WTC11 (cell line): ENCODE results near the gene PRKAR1B. TPM values are rescaled to one million over a fixed set of nuclear protein-coding genes. Genes with fewer than 3 reads are reported as not detected.
"Not testable (repeated sequence)": the region's sequence is repeated elsewhere in the genome, so short reads cannot be mapped to it uniquely, and the experiment has no call there.

ENCODE experiments used
- ATAC-seq: fragments of 200-7000 bp; cut with Tn5 transposase; 2 replicates; pipeline ENCODE4 v1.10.0; 2021; ENCODE audit warnings: mild to moderate bottlenecking, moderate library complexity
- CTCF ChIA-PET: fragments of 300-600 bp; sonication (Branson Sonifier 250); formaldehyde crosslinking; loops from one replicate; lab custom pipeline; 2021; ENCODE audit warnings: antibody characterized with exemption; lab: Charles Lee
- POLR2A ChIA-PET: fragments of 350-600 bp; sonication (Branson Sonifier 250); formaldehyde crosslinking; loops from one replicate; lab custom pipeline; 2021; ENCODE audit warnings: antibody characterized with exemption; lab: Charles Lee
- DNase-seq: peaks from one replicate; pipeline ENCODE4 v3.0.0; 2021; ENCODE audit warnings: low spot score
- H3K27ac Mint-ChIP-seq: 2 replicates; pipeline ENCODE4 v1.8.0; 2021; ENCODE audit warnings: mixed read lengths
- H3K27me3 Mint-ChIP-seq: 2 replicates; pipeline ENCODE4 v1.8.0; 2021; ENCODE audit warnings: low read depth, mild to moderate bottlenecking, moderate library complexity, mixed read lengths
- H3K36me3 Mint-ChIP-seq: 2 replicates; pipeline ENCODE4 v1.8.0; 2021; ENCODE audit warnings: mixed read lengths
- H3K4me1 Mint-ChIP-seq: 2 replicates; pipeline ENCODE4 v1.8.0; 2022; ENCODE audit warnings: mixed read lengths
- H3K4me3 Mint-ChIP-seq: 2 replicates; pipeline ENCODE4 v1.8.0; 2021; ENCODE audit warnings: mild to moderate bottlenecking, moderate library complexity, mixed read lengths
- H3K9me3 Mint-ChIP-seq: 2 replicates; pipeline ENCODE4 v1.8.0; 2021; ENCODE audit warnings: mixed read lengths
- CREB1 ChIP-seq: sonication (generic); formaldehyde crosslinking; IDR thresholded peaks from 2 replicates; pipeline ENCODE4 v1.8.0; 2023; ENCODE audit warnings: mild to moderate bottlenecking, missing genetic modification reagents
- IRF2 ChIP-seq: sonication (generic); formaldehyde crosslinking; IDR thresholded peaks from 2 replicates; pipeline ENCODE4 v1.8.0; 2022; ENCODE audit warnings: low read depth, missing genetic modification reagents, borderline replicate concordance
- JAZF1 ChIP-seq: fragments of 250-450 bp; sonication (Bioruptor Pico); IDR thresholded peaks from 2 replicates; pipeline ENCODE4 v1.9.0; 2021; ENCODE audit warnings: moderate library complexity, mild to moderate bottlenecking, inconsistent platforms
- NR2C2 ChIP-seq: sonication (generic); formaldehyde crosslinking; IDR thresholded peaks from 2 replicates; pipeline ENCODE4 v1.8.0; 2022; ENCODE audit warnings: mild to moderate bottlenecking, missing genetic modification reagents
- SMAD3 ChIP-seq: sonication (generic); formaldehyde crosslinking; IDR thresholded peaks from 2 replicates; pipeline ENCODE4 v1.8.0; 2022; ENCODE audit warnings: missing genetic modification reagents, mild to moderate bottlenecking, borderline replicate concordance
- ZNF121 ChIP-seq: sonication (generic); formaldehyde crosslinking; IDR thresholded peaks from 2 replicates; pipeline ENCODE4 v1.8.0; 2023; ENCODE audit warnings: missing genetic modification reagents
- ZNF219 ChIP-seq: sonication (generic); formaldehyde crosslinking; IDR thresholded peaks from 2 replicates; pipeline ENCODE4 v1.8.0; 2023; ENCODE audit warnings: missing genetic modification reagents, mild to moderate bottlenecking, borderline replicate concordance
- total RNA-seq: library from RNA; stranded (reverse); gene quantifications from 3 replicates; pipeline ENCODE4 v1.2.3, GENCODE V29; 2021
- TF ChIP-seq, protein P1 (sequence below): sonication (generic); formaldehyde crosslinking; IDR thresholded peaks from 2 replicates; pipeline ENCODE4 v1.8.1; 2023; ENCODE audit warnings: mild to moderate bottlenecking, missing genetic modification reagents
- TF ChIP-seq, protein P2 (sequence below): sonication (generic); formaldehyde crosslinking; IDR thresholded peaks from 2 replicates; pipeline ENCODE4 v1.8.1; 2023; ENCODE audit warnings: mild to moderate bottlenecking, moderate library complexity, missing genetic modification reagents

PRKAR1B gene
- total RNA-seq, 1 experiment from 2014 or later = 43.6 TPM

DNA sequence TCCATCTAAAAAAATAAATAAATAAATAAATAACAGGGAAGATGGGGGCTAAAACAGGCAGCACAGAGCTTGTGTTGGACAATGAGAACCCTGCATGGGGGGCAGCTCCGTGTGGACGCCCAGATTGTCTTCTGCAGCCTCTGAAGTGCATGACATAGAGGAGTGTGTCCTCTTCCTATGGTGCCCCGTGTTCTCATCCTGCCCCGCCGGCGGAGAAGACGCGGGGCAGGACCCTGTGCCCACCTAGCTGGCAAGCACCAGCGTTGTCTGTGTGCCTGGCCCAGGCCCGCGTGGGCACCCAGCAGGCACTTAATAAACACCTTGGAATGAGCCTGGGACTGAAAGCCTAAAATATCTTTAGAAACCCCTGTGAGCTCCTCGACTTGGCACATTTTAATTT is 89.3 kb downstream of the PRKAR1B start (continued):
- TF ChIP-seq, protein P1, sequence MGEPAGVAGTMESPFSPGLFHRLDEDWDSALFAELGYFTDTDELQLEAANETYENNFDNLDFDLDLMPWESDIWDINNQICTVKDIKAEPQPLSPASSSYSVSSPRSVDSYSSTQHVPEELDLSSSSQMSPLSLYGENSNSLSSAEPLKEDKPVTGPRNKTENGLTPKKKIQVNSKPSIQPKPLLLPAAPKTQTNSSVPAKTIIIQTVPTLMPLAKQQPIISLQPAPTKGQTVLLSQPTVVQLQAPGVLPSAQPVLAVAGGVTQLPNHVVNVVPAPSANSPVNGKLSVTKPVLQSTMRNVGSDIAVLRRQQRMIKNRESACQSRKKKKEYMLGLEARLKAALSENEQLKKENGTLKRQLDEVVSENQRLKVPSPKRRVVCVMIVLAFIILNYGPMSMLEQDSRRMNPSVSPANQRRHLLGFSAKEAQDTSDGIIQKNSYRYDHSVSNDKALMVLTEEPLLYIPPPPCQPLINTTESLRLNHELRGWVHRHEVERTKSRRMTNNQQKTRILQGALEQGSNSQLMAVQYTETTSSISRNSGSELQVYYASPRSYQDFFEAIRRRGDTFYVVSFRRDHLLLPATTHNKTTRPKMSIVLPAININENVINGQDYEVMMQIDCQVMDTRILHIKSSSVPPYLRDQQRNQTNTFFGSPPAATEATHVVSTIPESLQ (CRISPR knock-in tag) = no peak
- TF ChIP-seq CREB1 (CRISPR knock-in tag) = no peak
- no peak for TF ChIP-seq JAZF1

DNA sequence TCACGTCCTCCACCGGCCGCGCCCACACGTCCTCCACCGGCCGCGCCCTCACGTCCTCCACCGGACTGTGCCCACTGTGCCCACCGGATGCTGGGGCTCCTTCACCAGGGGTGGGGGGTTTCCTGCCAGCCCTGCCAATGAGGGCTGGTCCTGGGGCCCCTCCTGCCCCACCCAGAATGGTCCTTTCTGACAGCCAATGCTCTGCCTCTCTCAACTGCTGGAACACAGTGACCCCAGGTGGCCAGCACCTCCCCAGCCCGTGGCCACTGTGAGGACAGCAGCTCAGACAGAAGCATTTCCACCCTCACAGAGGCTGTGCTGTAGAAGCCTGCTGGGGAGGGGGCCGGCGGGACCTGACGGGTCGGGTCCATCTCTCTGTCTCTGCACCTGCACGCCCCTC is 90.7 kb downstream of the PRKAR1B start:
- no peak overlapping the region for H3K4me3 Mint-ChIP-seq
- peaks cover 4% of the 10 kb centered on the region; the same call in 1 of the 2 replicates for H3K4me1 Mint-ChIP-seq
- H3K36me3 Mint-ChIP-seq = no peaks in the 10 kb centered on the region
- ChIA-PET CTCF (interaction anchor here (1.0 to 1.9 kb wide), 3 partner anchors 19 to 314 kb away, joined by 3 to 8 read pairs (median 4); no protein-coding TSS in a partner anchor), POLR2A (interaction anchor here (0.9 kb wide), 1 partner anchor 10 kb away, joined by 3 read pairs; no protein-coding TSS in a partner anchor)
- H3K27me3 Mint-ChIP-seq = no peaks in the 10 kb centered on the region
- H3K27ac Mint-ChIP-seq = no peak overlapping the region
- ATAC-seq = no peak
- peak; percentile 27 for DNase-seq
- TF ChIP-seq IRF2 (CRISPR knock-in tag) = no peak
- H3K9me3 Mint-ChIP-seq = no peaks in the 10 kb centered on the region

DNA sequence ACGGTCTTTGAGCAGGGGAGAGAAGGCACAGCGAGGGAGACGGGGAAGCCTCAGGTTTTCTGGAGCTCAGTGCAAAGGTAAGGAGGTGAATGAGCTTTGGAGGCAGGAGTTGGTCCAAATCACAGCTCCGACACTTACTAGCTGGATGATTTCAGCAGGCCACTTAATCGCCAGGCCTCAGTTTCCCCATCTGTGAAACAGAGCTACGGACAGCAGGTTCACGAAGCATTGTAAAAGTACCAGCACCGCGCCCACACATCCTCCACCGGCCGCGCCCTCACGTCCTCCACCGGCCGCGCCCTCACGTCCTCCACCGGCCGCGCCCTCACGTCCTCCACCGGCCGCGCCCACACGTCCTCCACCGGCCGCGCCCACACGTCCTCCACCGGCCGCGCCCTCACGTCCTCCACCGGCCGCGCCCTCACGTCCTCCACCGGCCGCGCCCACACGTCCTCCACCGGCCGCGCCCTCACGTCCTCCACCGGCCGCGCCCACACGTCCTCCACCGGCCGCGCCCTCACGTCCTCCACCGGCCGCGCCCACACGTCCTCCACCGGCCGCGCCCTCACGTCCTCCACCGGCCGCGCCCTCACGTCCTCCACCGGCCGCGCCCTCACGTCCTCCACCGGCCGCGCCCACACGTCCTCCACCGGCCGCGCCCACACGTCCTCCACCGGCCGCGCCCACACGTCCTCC is 91.2 kb downstream of the PRKAR1B start:
- H3K27me3 Mint-ChIP-seq, DNase-seq, H3K27ac Mint-ChIP-seq, H3K9me3 Mint-ChIP-seq, H3K4me1 Mint-ChIP-seq, H3K4me3 Mint-ChIP-seq, ATAC-seq, H3K36me3 Mint-ChIP-seq: not testable (repeated sequence)
- ChIA-PET CTCF (interaction anchor here (1.9 kb wide), 1 partner anchor 314 kb away, joined by 8 read pairs; no protein-coding TSS in a partner anchor), POLR2A (interaction anchor here (0.9 kb wide), 1 partner anchor 10 kb away, joined by 3 read pairs; no protein-coding TSS in a partner anchor)

DNA sequence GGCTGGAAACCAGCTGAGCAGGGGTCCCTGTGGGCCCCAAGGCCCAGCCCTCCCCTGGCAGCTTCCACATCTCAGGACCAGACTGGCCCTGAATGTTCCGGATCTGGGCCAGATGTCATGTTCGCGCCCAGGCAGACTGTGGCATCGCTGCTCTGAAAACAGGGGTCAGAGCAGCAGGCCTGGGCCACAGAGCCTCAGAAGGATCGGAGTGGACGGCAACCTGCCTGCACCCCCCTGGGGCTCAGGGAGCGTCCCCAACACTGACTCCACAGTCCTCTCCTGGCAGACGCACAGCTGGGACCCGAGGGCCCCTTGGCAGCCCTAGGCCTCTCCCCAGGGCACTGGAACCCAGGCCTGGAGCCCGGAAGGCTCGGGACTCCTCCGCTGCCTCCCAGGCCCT is 91.9 kb downstream of the PRKAR1B start:
- Mint-ChIP-seq H3K9me3 (no peaks in the 10 kb centered on the region), H3K4me1 (no peaks in the 10 kb centered on the region), H3K36me3 (no peaks in the 10 kb centered on the region), H3K27ac (no peak overlapping the region), H3K27me3 (no peaks in the 10 kb centered on the region), H3K4me3 (no peak overlapping the region)
- ATAC-seq (no peak), DNase-seq (no peak)
- POLR2A ChIA-PET = no interaction called here
- CTCF ChIA-PET = interaction anchor here (0.9 to 1.9 kb wide), 2 partner anchors 313 to 314 kb away, joined by 3 to 8 read pairs; no protein-coding TSS in a partner anchor
- TF ChIP-seq NR2C2 (no peak), ZNF219 (CRISPR knock-in tag) (no peak)
- TF ChIP-seq, protein P2, sequence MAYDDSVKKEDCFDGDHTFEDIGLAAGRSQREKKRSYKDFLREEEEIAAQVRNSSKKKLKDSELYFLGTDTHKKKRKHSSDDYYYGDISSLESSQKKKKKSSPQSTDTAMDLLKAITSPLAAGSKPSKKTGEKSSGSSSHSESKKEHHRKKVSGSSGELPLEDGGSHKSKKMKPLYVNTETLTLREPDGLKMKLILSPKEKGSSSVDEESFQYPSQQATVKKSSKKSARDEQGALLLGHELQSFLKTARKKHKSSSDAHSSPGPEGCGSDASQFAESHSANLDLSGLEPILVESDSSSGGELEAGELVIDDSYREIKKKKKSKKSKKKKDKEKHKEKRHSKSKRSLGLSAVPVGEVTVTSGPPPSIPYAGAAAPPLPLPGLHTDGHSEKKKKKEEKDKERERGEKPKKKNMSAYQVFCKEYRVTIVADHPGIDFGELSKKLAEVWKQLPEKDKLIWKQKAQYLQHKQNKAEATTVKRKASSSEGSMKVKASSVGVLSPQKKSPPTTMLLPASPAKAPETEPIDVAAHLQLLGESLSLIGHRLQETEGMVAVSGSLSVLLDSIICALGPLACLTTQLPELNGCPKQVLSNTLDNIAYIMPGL = no peak
- TF ChIP-seq, all 79 proteins: peak for 0

DNA sequence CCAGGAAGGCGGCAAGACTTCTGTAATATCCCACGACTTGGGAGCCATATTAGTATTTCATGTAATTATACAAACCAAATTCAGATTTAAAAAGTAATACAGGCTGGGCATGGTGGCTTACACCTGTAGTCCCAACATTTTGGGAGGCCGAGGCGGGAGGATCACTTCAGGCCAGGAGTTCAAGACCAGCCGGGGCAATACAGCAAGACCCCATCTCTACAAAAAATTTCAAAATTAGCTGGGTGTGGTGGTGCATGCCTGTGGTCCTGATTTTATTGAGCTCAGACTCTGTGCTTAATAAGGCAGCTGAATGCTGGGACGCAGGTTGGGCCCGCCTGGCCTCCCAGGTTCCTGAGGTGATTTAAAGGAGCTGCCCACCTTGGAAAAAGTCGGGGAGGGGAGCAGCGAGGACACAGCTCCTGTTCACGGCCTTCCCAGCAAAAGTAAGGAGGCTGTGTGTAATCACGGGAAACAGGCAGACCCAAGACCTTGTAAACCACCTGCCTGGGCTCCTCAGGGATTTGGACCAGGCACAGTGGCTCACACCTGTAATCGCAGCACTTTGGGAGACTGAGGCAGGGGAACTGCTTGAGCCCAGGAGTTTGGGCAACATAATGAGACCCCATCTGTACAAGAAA is 93.6 kb downstream of the PRKAR1B start:
- DNase-seq = no peak
- H3K4me1 Mint-ChIP-seq = no peaks in the 10 kb centered on the region
- no peak overlapping the region for H3K4me3 Mint-ChIP-seq
- no peaks in the 10 kb centered on the region for H3K36me3 Mint-ChIP-seq
- TF ChIP-seq SMAD3 (CRISPR knock-in tag) (no peak), ZNF121 (peak; percentile 79)
- H3K27ac Mint-ChIP-seq = no peak overlapping the region
- CTCF ChIA-PET = interaction anchor here (0.6 kb wide), 1 partner anchor 14 kb away, joined by 6 read pairs; no protein-coding TSS in a partner anchor
- POLR2A ChIA-PET = no interaction called here
- no peaks in the 10 kb centered on the region for H3K9me3 Mint-ChIP-seq
- ATAC-seq = no peak
- no peaks in the 10 kb centered on the region for H3K27me3 Mint-ChIP-seq
